GM23338 (cell line): Measurements from ENCODE around the gene SNTG2. TPM values are rescaled to one million over a fixed set of nuclear protein-coding genes. Genes with fewer than 3 reads are reported as not detected.

Experiments
- ATAC-seq: fragments of 200-7000 bp; cut with Tn5 transposase; 3 replicates; pipeline ENCODE4 v1.9.1; 2020
- DNase-seq: peaks from one replicate; pipeline ENCODE4 v3.0.0-alpha.2; 2015; ENCODE audit warnings: low spot score
- H2AFZ ChIP-seq: fragments of 200-600 bp; sonication (generic); 2 replicates; pipeline ENCODE4 v1.8.0; 2016; ENCODE audit warnings: antibody characterized with exemption, mild to moderate bottlenecking, moderate library complexity
- H3F3A ChIP-seq: fragments of 200-600 bp; sonication (generic); replicated peaks from 2 replicates; pipeline ENCODE4 v1.8.0; 2017; ENCODE audit warnings: antibody characterized with exemption, mixed run types, low read depth
- H3K27ac ChIP-seq: fragments of 200-600 bp; sonication (generic); 2 replicates; pipeline ENCODE4 v1.6.1; 2016; ENCODE audit warnings: low read depth
- H3K27me3 ChIP-seq: fragments of 200-600 bp; sonication (generic); 2 replicates; pipeline ENCODE4 v1.8.0; 2016; ENCODE audit warnings: mild to moderate bottlenecking, mixed run types, moderate library complexity; ENCODE audit not compliant: insufficient read depth
- H3K36me3 ChIP-seq: fragments of 200-600 bp; sonication (generic); 2 replicates; pipeline ENCODE4 v1.8.0; 2016; ENCODE audit warnings: mild to moderate bottlenecking; ENCODE audit not compliant: insufficient read depth
- H3K4me1 ChIP-seq: fragments of 200-600 bp; sonication (generic); 2 replicates; pipeline ENCODE4 v1.8.0; 2016; ENCODE audit warnings: mild to moderate bottlenecking, moderate library complexity; ENCODE audit not compliant: insufficient read depth
- H3K4me2 ChIP-seq: fragments of 200-600 bp; sonication (generic); 2 replicates; pipeline ENCODE4 v1.7.1; 2017; ENCODE audit warnings: mixed run types
- H3K4me3 ChIP-seq: fragments of 200-600 bp; sonication (generic); 2 replicates; pipeline ENCODE4 v1.6.1; 2016; ENCODE audit warnings: mixed run types
- H3K79me2 ChIP-seq: fragments of 200-600 bp; sonication (generic); replicated peaks from 2 replicates; pipeline ENCODE4 v1.8.0; 2017; ENCODE audit warnings: mild to moderate bottlenecking; ENCODE audit not compliant: insufficient read depth
- H3K9me2 ChIP-seq: fragments of 200-600 bp; sonication (generic); 2 replicates; pipeline ENCODE4 v1.8.0; 2017; ENCODE audit not compliant: insufficient read depth
- H4K20me1 ChIP-seq: fragments of 200-600 bp; sonication (generic); replicated peaks from 2 replicates; pipeline ENCODE4 v1.8.0; 2017; ENCODE audit warnings: mild to moderate bottlenecking; ENCODE audit not compliant: insufficient read depth
- H3K27ac Mint-ChIP-seq: 2 replicates; pipeline ENCODE4 v1.8.0; 2020; ENCODE audit warnings: inconsistent platforms, mild to moderate bottlenecking, moderate library complexity, mixed read lengths
- H3K27me3 Mint-ChIP-seq: 3 replicates; pipeline ENCODE4 v1.8.0; 2022; ENCODE audit warnings: low read depth, mild to moderate bottlenecking, moderate library complexity, mixed read lengths, inconsistent platforms; ENCODE audit not compliant: insufficient read depth, poor library complexity
- H3K36me3 Mint-ChIP-seq: 3 replicates; pipeline ENCODE4 v1.8.0; 2021; ENCODE audit warnings: low read depth, mild to moderate bottlenecking, inconsistent platforms, moderate library complexity, mixed read lengths
- H3K4me1 Mint-ChIP-seq: 3 replicates; pipeline ENCODE4 v1.8.0; 2020; ENCODE audit warnings: mild to moderate bottlenecking, inconsistent platforms, mixed read lengths
- H3K4me3 Mint-ChIP-seq: 3 replicates; pipeline ENCODE4 v1.8.0; 2021; ENCODE audit warnings: moderate library complexity, mild to moderate bottlenecking, inconsistent platforms, mixed read lengths
- H3K9me3 Mint-ChIP-seq: 3 replicates; pipeline ENCODE4 v1.8.0; 2020; ENCODE audit warnings: moderate library complexity, mild to moderate bottlenecking, inconsistent platforms, mixed read lengths
- CREB1 ChIP-seq: fragments of 250-450 bp; sonication (Bioruptor Pico); IDR thresholded peaks from 2 replicates; pipeline ENCODE4 v1.5.0; 2020; ENCODE audit warnings: low read depth, mild to moderate bottlenecking, moderate library complexity
- CTCF ChIP-seq, 2 experiments: fragments of 200-600 bp in 1 of 2; sonication (generic) in 1 of 2; conservative IDR thresholded peaks; 2 replicates each; pipeline versions ENCODE4 v1.5.1 to v1.6.1; 2016 to 2017; ENCODE audit warnings: antibody characterized with exemption in 2 of 2, low read depth in 2 of 2, mild to moderate bottlenecking in 2 of 2, moderate library complexity in 1 of 2
- ETS1 ChIP-seq: IDR thresholded peaks from 2 replicates; pipeline ENCODE4 v1.6.1; 2016; ENCODE audit warnings: antibody characterized with exemption
- JUNB ChIP-seq: IDR thresholded peaks from one replicate; pipeline ENCODE4 v1.6.1; 2016; ENCODE audit warnings: antibody characterized with exemption; ENCODE audit not compliant: unreplicated experiment
- REST ChIP-seq: IDR thresholded peaks from one replicate; pipeline ENCODE4 v1.6.1; 2018; ENCODE audit warnings: antibody characterized with exemption; ENCODE audit not compliant: unreplicated experiment
- STAT1 ChIP-seq: IDR thresholded peaks from one replicate; pipeline ENCODE4 v1.6.1; 2016; ENCODE audit warnings: antibody characterized with exemption; ENCODE audit not compliant: unreplicated experiment
- ZNF331 ChIP-seq: fragments of 250-450 bp; sonication (Bioruptor Pico); IDR thresholded peaks from 2 replicates; pipeline ENCODE4 v1.5.0; 2020; ENCODE audit warnings: low read depth, mild to moderate bottlenecking, moderate library complexity
- polyA plus RNA-seq: library from polyadenylated mRNA; unstranded; fragments of >200 nt; fragmentation: Nextera tagmentation; extraction: Ambion mirVana; gene quantifications from 2 replicates; pipeline ENCODE4 v1.2.1, GENCODE V29; 2016
- total RNA-seq: library from RNA; depleted of rRNA; stranded (reverse); fragments of >200 nt; shearing (Covaris generic); gene quantifications from 2 replicates; pipeline ENCODE4 v1.2.3, GENCODE V29; 2014
- TF ChIP-seq, protein P1 (sequence below): fragments of 250-450 bp; sonication (Bioruptor Pico); IDR thresholded peaks from 2 replicates; pipeline ENCODE4 v1.5.0; 2020; ENCODE audit warnings: mild to moderate bottlenecking, moderate library complexity

The SNTG2 gene
- total and polyA plus RNA-seq, 2 experiments from 2014 or later, result 27.5 to 60.4 TPM

- TF ChIP-seq, protein P1, sequence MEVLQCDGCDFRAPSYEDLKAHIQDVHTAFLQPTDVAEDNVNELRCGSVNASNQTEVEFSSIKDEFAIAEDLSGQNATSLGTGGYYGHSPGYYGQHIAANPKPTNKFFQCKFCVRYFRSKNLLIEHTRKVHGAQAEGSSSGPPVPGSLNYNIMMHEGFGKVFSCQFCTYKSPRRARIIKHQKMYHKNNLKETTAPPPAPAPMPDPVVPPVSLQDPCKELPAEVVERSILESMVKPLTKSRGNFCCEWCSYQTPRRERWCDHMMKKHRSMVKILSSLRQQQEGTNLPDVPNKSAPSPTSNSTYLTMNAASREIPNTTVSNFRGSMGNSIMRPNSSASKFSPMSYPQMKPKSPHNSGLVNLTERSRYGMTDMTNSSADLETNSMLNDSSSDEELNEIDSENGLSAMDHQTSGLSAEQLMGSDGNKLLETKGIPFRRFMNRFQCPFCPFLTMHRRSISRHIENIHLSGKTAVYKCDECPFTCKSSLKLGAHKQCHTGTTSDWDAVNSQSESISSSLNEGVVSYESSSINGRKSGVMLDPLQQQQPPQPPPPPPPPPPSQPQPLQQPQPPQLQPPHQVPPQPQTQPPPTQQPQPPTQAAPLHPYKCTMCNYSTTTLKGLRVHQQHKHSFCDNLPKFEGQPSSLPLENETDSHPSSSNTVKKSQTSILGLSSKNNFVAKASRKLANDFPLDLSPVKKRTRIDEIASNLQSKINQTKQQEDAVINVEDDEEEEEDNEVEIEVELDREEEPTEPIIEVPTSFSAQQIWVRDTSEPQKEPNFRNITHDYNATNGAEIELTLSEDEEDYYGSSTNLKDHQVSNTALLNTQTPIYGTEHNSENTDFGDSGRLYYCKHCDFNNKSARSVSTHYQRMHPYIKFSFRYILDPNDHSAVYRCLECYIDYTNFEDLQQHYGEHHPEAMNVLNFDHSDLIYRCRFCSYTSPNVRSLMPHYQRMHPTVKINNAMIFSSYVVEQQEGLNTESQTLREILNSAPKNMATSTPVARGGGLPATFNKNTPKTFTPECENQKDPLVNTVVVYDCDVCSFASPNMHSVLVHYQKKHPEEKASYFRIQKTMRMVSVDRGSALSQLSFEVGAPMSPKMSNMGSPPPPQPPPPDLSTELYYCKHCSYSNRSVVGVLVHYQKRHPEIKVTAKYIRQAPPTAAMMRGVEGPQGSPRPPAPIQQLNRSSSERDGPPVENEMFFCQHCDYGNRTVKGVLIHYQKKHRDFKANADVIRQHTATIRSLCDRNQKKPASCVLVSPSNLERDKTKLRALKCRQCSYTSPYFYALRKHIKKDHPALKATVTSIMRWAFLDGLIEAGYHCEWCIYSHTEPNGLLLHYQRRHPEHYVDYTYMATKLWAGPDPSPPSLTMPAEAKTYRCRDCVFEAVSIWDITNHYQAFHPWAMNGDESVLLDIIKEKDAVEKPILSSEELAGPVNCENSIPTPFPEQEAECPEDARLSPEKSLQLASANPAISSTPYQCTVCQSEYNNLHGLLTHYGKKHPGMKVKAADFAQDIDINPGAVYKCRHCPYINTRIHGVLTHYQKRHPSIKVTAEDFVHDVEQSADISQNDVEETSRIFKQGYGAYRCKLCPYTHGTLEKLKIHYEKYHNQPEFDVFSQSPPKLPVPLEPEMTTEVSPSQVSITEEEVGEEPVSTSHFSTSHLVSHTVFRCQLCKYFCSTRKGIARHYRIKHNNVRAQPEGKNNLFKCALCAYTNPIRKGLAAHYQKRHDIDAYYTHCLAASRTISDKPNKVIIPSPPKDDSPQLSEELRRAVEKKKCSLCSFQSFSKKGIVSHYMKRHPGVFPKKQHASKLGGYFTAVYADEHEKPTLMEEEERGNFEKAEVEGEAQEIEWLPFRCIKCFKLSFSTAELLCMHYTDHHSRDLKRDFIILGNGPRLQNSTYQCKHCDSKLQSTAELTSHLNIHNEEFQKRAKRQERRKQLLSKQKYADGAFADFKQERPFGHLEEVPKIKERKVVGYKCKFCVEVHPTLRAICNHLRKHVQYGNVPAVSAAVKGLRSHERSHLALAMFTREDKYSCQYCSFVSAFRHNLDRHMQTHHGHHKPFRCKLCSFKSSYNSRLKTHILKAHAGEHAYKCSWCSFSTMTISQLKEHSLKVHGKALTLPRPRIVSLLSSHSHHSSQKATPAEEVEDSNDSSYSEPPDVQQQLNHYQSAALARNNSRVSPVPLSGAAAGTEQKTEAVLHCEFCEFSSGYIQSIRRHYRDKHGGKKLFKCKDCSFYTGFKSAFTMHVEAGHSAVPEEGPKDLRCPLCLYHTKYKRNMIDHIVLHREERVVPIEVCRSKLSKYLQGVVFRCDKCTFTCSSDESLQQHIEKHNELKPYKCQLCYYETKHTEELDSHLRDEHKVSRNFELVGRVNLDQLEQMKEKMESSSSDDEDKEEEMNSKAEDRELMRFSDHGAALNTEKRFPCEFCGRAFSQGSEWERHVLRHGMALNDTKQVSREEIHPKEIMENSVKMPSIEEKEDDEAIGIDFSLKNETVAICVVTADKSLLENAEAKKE (CRISPR knock-in tag), result no peak
- TF ChIP-seq ZNF331, result no peak
- TF ChIP-seq REST, result no peak
- no peak for TF ChIP-seq CTCF (conservative IDR thresholded peaks at IDR 0.05; ENCODE audit: low read depth in 2 of 2)
- no peak for TF ChIP-seq JUNB
- no peak for TF ChIP-seq STAT1
- TF ChIP-seq ETS1, result no peak
- TF ChIP-seq CREB1, result no peak
- no peaks in the 10 kb centered on the region for H3K4me1 ChIP-seq
- H3K4me3 ChIP-seq, result no peak overlapping the region
- no peaks in the 10 kb centered on the region for H3F3A ChIP-seq
- H3K79me2 ChIP-seq, result no peaks in the 10 kb centered on the region
- H3K4me3 Mint-ChIP-seq, result no peak overlapping the region
- H3K27me3 Mint-ChIP-seq, result peaks cover 9% of the 10 kb centered on the region
- DNase-seq (no peak), ATAC-seq (no peak)
- no peaks in the 10 kb centered on the region for H3K9me2 ChIP-seq
- H3K27ac ChIP-seq, result no peak overlapping the region
- H3K9me3 Mint-ChIP-seq, result peaks cover 9% of the 10 kb centered on the region
- no peak overlapping the region for H3K27ac Mint-ChIP-seq
- H3K36me3 ChIP-seq, result no peaks in the 10 kb centered on the region
- peaks cover 37% of the 10 kb centered on the region for H3K36me3 Mint-ChIP-seq
- H3K4me2 ChIP-seq, result no peak overlapping the region
- H4K20me1 ChIP-seq, result no peaks in the 10 kb centered on the region; the same call in 1 of the 2 replicates
- no peaks in the 10 kb centered on the region; the same call in 1 of the 3 replicates for H3K4me1 Mint-ChIP-seq
- H3K27me3 ChIP-seq, result no peaks in the 10 kb centered on the region
- H2AFZ ChIP-seq, result no peak overlapping the region
Observed at GRCh38 chr2:1159013-1159412, 208.4 kb downstream of the SNTG2 start.
